ENCODE measurements around the gene SLC28A2. TPM values are rescaled to one million over a fixed set of nuclear protein-coding genes. Genes with fewer than 3 reads are reported as not detected.
A peak's percentile ranks its signal among the peaks of the same experiment; 100 is the strongest.

The SLC28A2 gene
- total and polyA plus RNA-seq, 9 of the 15 experiments (the other 6 are each of a cell fraction or from before 2014, with no cell fraction given) = 0.03 to 0.04 TPM; not detected in 7

DNA sequence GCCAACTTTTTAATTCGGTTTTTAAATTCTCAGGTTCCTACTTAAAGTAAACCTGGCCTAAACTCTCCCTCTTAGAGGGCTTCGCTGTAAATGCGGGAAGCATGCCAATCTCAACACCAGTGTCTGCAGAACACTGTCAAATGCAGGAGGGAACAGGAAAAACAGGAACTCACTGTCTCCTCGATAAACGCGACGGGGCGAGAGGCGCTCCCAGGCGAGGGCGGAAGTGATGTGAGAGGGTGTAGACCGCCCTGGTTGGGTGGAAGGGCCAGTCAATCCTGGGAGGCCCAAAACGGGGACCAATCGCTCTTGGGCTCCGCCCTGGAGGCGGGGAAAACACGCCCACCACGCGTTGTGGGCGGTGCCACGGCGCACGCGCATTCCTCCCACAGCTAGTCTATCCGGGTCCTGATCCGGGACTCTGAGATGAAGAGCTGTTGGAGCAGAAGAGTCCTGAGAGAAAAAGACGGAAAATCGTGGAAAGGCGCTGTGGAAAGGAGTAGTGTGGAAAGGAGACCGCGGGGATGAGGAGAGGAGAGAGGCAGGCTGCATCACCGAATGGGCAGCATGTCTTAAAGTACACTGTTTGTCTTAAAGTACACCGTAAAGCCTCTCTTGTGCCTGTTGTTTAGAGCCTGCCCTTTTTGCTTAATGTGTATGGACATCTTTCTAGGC is 27.1 kb downstream of the SLC28A2 start (continued):
- TF ChIP-seq POLR2B (IDR thresholded peaks at IDR 0.05; ENCODE audit: low read depth, partially characterized antibody) = peak; percentile 60
- TF ChIP-seq EGR1 (conservative IDR thresholded peaks at IDR 0.05) = peak; percentile 50
- no peak for TF ChIP-seq TRIM25 (IDR thresholded peaks at IDR 0.05; ENCODE audit: borderline replicate concordance)
- no peak for TF ChIP-seq ZBTB17 (CRISPR knock-in tag; IDR thresholded peaks at IDR 0.05)
- peak; percentile 70 for TF ChIP-seq RBFOX2 (IDR thresholded peaks at IDR 0.05; ENCODE audit: low read depth, low read length)
- no peak for TF ChIP-seq NR3C1 (CRISPR knock-in tag; IDR thresholded peaks at IDR 0.05)
- TF ChIP-seq ZFP1 (CRISPR knock-in tag; IDR thresholded peaks at IDR 0.05) = no peak
- no peak for TF ChIP-seq SRSF1 (IDR thresholded peaks at IDR 0.05; ENCODE audit: low read depth, low read length)
- TF ChIP-seq ZNF197 (CRISPR knock-in tag; IDR thresholded peaks at IDR 0.05; ENCODE audit: low read depth) = no peak
- peak; percentile 50 for TF ChIP-seq EP400 (IDR thresholded peaks at IDR 0.05)
- peak; percentile 92 for TF ChIP-seq CREM (IDR thresholded peaks at IDR 0.05; ENCODE audit: low read depth)
- TF ChIP-seq RFX7 (CRISPR knock-in tag; IDR thresholded peaks at IDR 0.05) = no peak
- TF ChIP-seq COPS2 (conservative IDR thresholded peaks at IDR 0.05) = no peak
- TF ChIP-seq ZNF184 (CRISPR knock-in tag; IDR thresholded peaks at IDR 0.05) = no peak
- TF ChIP-seq POLR2A (conservative IDR thresholded peaks at IDR 0.05) = peak; percentile 75
- TF ChIP-seq MYC (IDR thresholded peaks at IDR 0.05; ENCODE audit: low read depth, low read length) = peak; percentile 48; the same call in 1 of the 2 replicates
- no peak for TF ChIP-seq MYC (CRISPR knock-in tag; IDR thresholded peaks at IDR 0.05; ENCODE audit: borderline replicate concordance, low read depth)
- TF ChIP-seq, protein P1, sequence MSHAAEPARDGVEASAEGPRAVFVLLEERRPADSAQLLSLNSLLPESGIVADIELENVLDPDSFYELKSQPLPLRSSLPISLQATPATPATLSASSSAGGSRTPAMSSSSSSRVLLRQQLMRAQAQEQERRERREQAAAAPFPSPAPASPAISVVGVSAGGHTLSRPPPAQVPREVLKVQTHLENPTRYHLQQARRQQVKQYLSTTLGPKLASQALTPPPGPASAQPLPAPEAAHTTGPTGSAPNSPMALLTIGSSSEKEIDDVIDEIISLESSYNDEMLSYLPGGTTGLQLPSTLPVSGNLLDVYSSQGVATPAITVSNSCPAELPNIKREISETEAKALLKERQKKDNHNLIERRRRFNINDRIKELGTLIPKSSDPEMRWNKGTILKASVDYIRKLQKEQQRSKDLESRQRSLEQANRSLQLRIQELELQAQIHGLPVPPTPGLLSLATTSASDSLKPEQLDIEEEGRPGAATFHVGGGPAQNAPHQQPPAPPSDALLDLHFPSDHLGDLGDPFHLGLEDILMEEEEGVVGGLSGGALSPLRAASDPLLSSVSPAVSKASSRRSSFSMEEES (CRISPR knock-in tag; IDR thresholded peaks at IDR 0.05) = no peak
- TF ChIP-seq ZNF766 (CRISPR knock-in tag; conservative IDR thresholded peaks at IDR 0.05) = no peak
- TF ChIP-seq KLF10 (CRISPR knock-in tag; IDR thresholded peaks at IDR 0.05) = no peak
- TF ChIP-seq FIP1L1 (IDR thresholded peaks at IDR 0.05; ENCODE audit: low read depth, low read length, poor library complexity, severe bottlenecking) = no peak
- TF ChIP-seq, protein P2, sequence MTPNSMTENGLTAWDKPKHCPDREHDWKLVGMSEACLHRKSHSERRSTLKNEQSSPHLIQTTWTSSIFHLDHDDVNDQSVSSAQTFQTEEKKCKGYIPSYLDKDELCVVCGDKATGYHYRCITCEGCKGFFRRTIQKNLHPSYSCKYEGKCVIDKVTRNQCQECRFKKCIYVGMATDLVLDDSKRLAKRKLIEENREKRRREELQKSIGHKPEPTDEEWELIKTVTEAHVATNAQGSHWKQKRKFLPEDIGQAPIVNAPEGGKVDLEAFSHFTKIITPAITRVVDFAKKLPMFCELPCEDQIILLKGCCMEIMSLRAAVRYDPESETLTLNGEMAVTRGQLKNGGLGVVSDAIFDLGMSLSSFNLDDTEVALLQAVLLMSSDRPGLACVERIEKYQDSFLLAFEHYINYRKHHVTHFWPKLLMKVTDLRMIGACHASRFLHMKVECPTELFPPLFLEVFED (CRISPR knock-in tag; conservative IDR thresholded peaks at IDR 0.05) = no peak
- TF ChIP-seq GABPB1 (CRISPR knock-in tag; IDR thresholded peaks at IDR 0.05) = peak; percentile 92
- peak; percentile 92 for TF ChIP-seq L3MBTL2 (IDR thresholded peaks at IDR 0.05)
- TF ChIP-seq, protein P3, sequence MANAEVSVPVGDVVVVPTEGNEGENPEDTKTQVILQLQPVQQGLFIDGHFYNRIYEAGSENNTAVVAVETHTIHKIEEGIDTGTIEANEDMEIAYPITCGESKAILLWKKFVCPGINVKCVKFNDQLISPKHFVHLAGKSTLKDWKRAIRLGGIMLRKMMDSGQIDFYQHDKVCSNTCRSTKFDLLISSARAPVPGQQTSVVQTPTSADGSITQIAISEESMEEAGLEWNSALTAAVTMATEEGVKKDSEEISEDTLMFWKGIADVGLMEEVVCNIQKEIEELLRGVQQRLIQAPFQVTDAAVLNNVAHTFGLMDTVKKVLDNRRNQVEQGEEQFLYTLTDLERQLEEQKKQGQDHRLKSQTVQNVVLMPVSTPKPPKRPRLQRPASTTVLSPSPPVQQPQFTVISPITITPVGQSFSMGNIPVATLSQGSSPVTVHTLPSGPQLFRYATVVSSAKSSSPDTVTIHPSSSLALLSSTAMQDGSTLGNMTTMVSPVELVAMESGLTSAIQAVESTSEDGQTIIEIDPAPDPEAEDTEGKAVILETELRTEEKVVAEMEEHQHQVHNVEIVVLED (CRISPR knock-in tag; IDR thresholded peaks at IDR 0.05) = peak; percentile 42
